Gastrocnemius medialis (tissue), 4 donors: Measurements from ENCODE around the gene ATP2B1. TPM values are rescaled to one million over a fixed set of nuclear protein-coding genes. Genes with fewer than 3 reads are reported as not detected.

Experiments
- ATAC-seq, 2 donors: fragments of 150-250 bp; one replicate each; pipeline ENCODE4 v1.9.1; 2016
- DNase-seq, 2 donors: peaks; one replicate each; pipeline ENCODE4 v3.0.0-alpha.2; 2019
- H3K27ac ChIP-seq, 4 donors: fragments of 200-600 bp; sonication (generic); 1 replicate in 1 of 4; 2 replicates in 3 of 4; pipeline ENCODE4 v1.5.1; 2016 to 2018; ENCODE audit warnings: mild to moderate bottlenecking in 2 of 4, moderate library complexity in 1 of 4
- H3K27me3 ChIP-seq, 3 donors: fragments of 200-600 bp; sonication (generic) in 2 of 3; 1 replicate in 1 of 3; 2 replicates in 2 of 3; pipeline versions ENCODE4 v1.5.1 to v1.6.0; 2016 to 2019; ENCODE audit warnings: mild to moderate bottlenecking in 1 of 3, moderate library complexity in 1 of 3
- H3K36me3 ChIP-seq, 2 donors: fragments of 200-600 bp; sonication (generic) in 1 of 2; one replicate each; pipeline ENCODE4 v1.5.1; 2017 to 2018
- H3K4me1 ChIP-seq, 2 donors: fragments of 200-600 bp; sonication (generic) in 1 of 2; one replicate each; pipeline ENCODE4 v1.5.1; 2016 to 2017; ENCODE audit warnings: mild to moderate bottlenecking in 2 of 2
- H3K4me3 ChIP-seq, 4 donors: fragments of 200-600 bp; sonication (generic) in 3 of 4; 1 replicate in 1 of 4; 2 replicates in 3 of 4; pipeline ENCODE4 v1.5.1; 2016 to 2019; ENCODE audit warnings: mild to moderate bottlenecking in 2 of 4
- H3K9me3 ChIP-seq, 3 donors: fragments of 200-600 bp; sonication (generic) in 2 of 3; 1 replicate in 1 of 3; 2 replicates in 2 of 3; pipeline ENCODE4 v1.5.1; 2016 to 2019
- CTCF ChIP-seq, 5 experiments: fragments of 450-650 bp in 3 of 5; fragments of 200-600 bp in 2 of 5; sonication (generic) in 2 of 5; IDR thresholded peaks in 4 of 5; conservative IDR thresholded peaks in 1 of 5; 1 replicate in 4 of 5; 2 replicates in 1 of 5; pipeline ENCODE4 v1.5.1; 2016 to 2019; ENCODE audit warnings: antibody characterized with exemption in 5 of 5, mild to moderate bottlenecking in 3 of 5, moderate library complexity in 3 of 5
- POLR2A ChIP-seq, 2 donors: fragments of 450-650 bp; IDR thresholded peaks; one replicate each; pipeline ENCODE4 v1.6.1; 2017; ENCODE audit warnings: antibody characterized with exemption in 2 of 2, mild to moderate bottlenecking in 2 of 2, moderate library complexity in 2 of 2
- in situ Hi-C, 4 donors: fragments of 200-750 bp; cut with MboI; loops; one replicate each; pipeline versions ENCODE4 v1.15.0 to v1.8.0; 2017; ENCODE audit warnings: low sequenced_read_pairs in 4 of 4
- intact Hi-C: fragments of 100-400 bp; cut with DNase I; formaldehyde crosslinking; loops from one replicate; pipeline ENCODE4 v1.15.1; 2023; ENCODE audit warnings: low total_unique reads
- total RNA-seq, 4 donors: library from RNA; depleted of rRNA; stranded (reverse); fragments of >200 nt; gene quantifications; one replicate each; pipeline versions ENCODE4 v1.1.0 to v1.2.3, GENCODE V29; 2016

The ATP2B1 gene
- total RNA-seq, 4 donors from 2014 or later = 32.9 to 52.8 (median 47.1) TPM

- H3K27me3 ChIP-seq = no peaks in the 10 kb centered on the region
- H3K27ac ChIP-seq = no peak overlapping the region
- intact Hi-C loops (loop anchor here (5.0 kb wide), 1 partner anchor 144 kb away; no protein-coding TSS in a partner anchor), in situ Hi-C loops (no loop called here)
- DNase-seq = no peak
- H3K4me3 ChIP-seq = no peak overlapping the region
- ATAC-seq = no peak
- H3K4me1 ChIP-seq = peaks cover 31 to 70% of the 10 kb centered on the region in 2 donors
- H3K36me3 ChIP-seq = no peaks in the 10 kb centered on the region
- H3K9me3 ChIP-seq = no peaks in the 10 kb centered on the region
- TF ChIP-seq CTCF (IDR thresholded peaks at IDR 0.05 in 4 of 5, conservative IDR thresholded peaks at IDR 0.05 in 1 of 5) (no peak), POLR2A (IDR thresholded peaks at IDR 0.05) (no peak)
Measured at GRCh38 chr12:89691659-89692058, 17.0 kb downstream of the ATP2B1 start.

DNA sequence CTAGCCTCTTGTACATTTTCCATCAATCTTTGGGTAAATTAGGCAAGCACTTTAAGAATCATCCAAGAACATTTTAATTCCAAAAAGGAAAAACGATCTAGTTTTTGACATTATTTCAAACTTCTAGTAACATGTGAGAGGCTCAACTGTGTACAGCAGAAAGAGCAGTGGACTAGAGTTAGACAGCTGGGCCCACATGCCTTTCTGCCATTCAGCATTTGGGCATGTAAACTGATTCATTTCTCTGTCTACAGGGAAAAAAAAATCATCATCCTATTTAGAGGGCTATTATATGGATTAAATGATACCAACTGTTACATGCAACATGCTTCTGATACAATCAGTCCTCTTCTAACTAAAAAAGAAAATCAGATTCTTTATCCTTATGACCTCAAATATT, 17.7 kb downstream of the ATP2B1 start:
- Histone ChIP-seq H3K36me3 (no peaks in the 10 kb centered on the region), H3K27me3 (no peaks in the 10 kb centered on the region), H3K4me3 (no peak overlapping the region), H3K9me3 (no peaks in the 10 kb centered on the region), H3K27ac (no peak overlapping the region), H3K4me1 (peaks cover 31 to 63% of the 10 kb centered on the region in 2 donors)
- TF ChIP-seq CTCF (IDR thresholded peaks at IDR 0.05 in 4 of 5, conservative IDR thresholded peaks at IDR 0.05 in 1 of 5) = no peak
- no peak for TF ChIP-seq POLR2A (IDR thresholded peaks at IDR 0.05)
- intact Hi-C loops = loop anchor here (5.0 kb wide), 1 partner anchor 144 kb away; no protein-coding TSS in a partner anchor
- ATAC-seq (no peak), DNase-seq (no peak)
- in situ Hi-C loops = no loop called here

DNA sequence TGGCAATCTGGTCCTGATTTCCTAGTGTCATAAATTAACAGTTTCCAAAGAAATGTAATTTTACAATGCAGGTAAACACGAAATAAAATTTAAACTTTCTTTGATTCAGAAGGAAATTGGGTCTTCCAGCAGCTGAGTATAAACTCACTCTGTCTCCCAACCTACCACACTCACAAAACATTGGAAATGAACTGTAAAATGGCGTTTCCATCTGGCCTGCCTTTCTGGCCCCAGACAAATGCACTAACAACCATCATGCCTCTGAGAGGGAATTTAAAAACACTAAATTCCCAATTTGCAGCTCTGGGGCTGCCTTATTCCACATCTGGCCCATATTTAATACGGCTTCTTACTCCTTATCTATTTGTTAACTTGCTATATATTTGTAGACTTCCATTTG, 19.3 kb downstream of the ATP2B1 start:
- no peak for DNase-seq
- H3K9me3 ChIP-seq = no peaks in the 10 kb centered on the region
- in situ Hi-C loops = no loop called here
- H3K27me3 ChIP-seq = no peaks in the 10 kb centered on the region
- H3K4me1 ChIP-seq = peaks cover 26 to 48% of the 10 kb centered on the region in 2 donors
- ATAC-seq = no peak
- TF ChIP-seq CTCF (IDR thresholded peaks at IDR 0.05 in 4 of 5, conservative IDR thresholded peaks at IDR 0.05 in 1 of 5) (no peak), POLR2A (IDR thresholded peaks at IDR 0.05) (no peak)
- no peak overlapping the region for H3K4me3 ChIP-seq
- H3K27ac ChIP-seq = no peak overlapping the region
- intact Hi-C loops = no loop called here
- no peaks in the 10 kb centered on the region for H3K36me3 ChIP-seq

- intact Hi-C loops = no loop called here
- Histone ChIP-seq H3K27ac (no peak overlapping the region), H3K36me3 (no peaks in the 10 kb centered on the region), H3K9me3 (peaks cover 0 to 3% (median 0%) of the 10 kb centered on the region in 3 donors), H3K27me3 (no peaks in the 10 kb centered on the region), H3K4me3 (no peak overlapping the region), H3K4me1 (peaks cover 15 to 23% of the 10 kb centered on the region in 2 donors)
- in situ Hi-C loops = no loop called here
- no peak for ATAC-seq
- DNase-seq = no peak
- no peak for TF ChIP-seq POLR2A (IDR thresholded peaks at IDR 0.05)
- no peak for TF ChIP-seq CTCF (IDR thresholded peaks at IDR 0.05 in 4 of 5, conservative IDR thresholded peaks at IDR 0.05 in 1 of 5)
Measured at GRCh38 chr12:89686311-89686710, 22.3 kb downstream of the ATP2B1 start.

- Histone ChIP-seq H3K4me1 (peaks cover 11 to 16% of the 10 kb centered on the region in 2 donors), H3K4me3 (no peak overlapping the region), H3K27me3 (no peaks in the 10 kb centered on the region), H3K36me3 (no peaks in the 10 kb centered on the region), H3K9me3 (peaks cover 0 to 3% (median 0%) of the 10 kb centered on the region in 3 donors), H3K27ac (no peak overlapping the region)
- in situ Hi-C loops = no loop called here
- ATAC-seq (no peak), DNase-seq (no peak)
- TF ChIP-seq POLR2A (IDR thresholded peaks at IDR 0.05) (no peak), CTCF (IDR thresholded peaks at IDR 0.05 in 4 of 5, conservative IDR thresholded peaks at IDR 0.05 in 1 of 5) (no peak)
- intact Hi-C loops = no loop called here
Measured at GRCh38 chr12:89685363-89685972, 23.2 kb downstream of the ATP2B1 start.
